ENCODE results near the gene ATP8A1. TPM values are rescaled to one million over a fixed set of nuclear protein-coding genes. Genes with fewer than 3 reads are reported as not detected.
"Not testable (repeated sequence)": the region's sequence is repeated elsewhere in the genome, so short reads cannot be mapped to it uniquely, and the experiment has no call there.

ATP8A1 gene
- total RNA-seq, 2 donors from 2014 or later, result 15.2 to 24.7 TPM

- H3K9me3 ChIP-seq, result no peaks in the 10 kb centered on the region
- TF ChIP-seq CTCF (IDR thresholded peaks at IDR 0.05), result no peak
- H3K4me3 ChIP-seq, result no peak overlapping the region
- H3K36me3 ChIP-seq, result no peaks in the 10 kb centered on the region
- H3K4me1 ChIP-seq (ENCODE audit: control insufficient read depth in 1 of 2, low read depth in 2 of 2), result no peaks in the 10 kb centered on the region
- ATAC-seq (ENCODE audit: insufficient number of reproducible peaks, low FRiP score, low read depth), result no peak
- H3K27ac ChIP-seq, result no peak overlapping the region
- DNase-seq (ENCODE audit: low spot score), result no peak
- H3K27me3 ChIP-seq (replicated peaks; ENCODE audit: insufficient read depth), result no peaks in the 10 kb centered on the region
Observed at GRCh38 chr4:42385516-42385915, 271.4 kb downstream of the ATP8A1 start.

- ATAC-seq (ENCODE audit: insufficient number of reproducible peaks, low FRiP score, low read depth) (no peak), DNase-seq (ENCODE audit: low spot score) (no peak)
- H3K4me3 ChIP-seq, result no peak overlapping the region
Observed at GRCh38 chr4:42381666-42382065, 275.2 kb downstream of the ATP8A1 start.

GRCh38 chr4:42377497-42377896 lies 279.4 kb downstream of the ATP8A1 start:
- no peak for ATAC-seq (ENCODE audit: insufficient number of reproducible peaks, low FRiP score, low read depth)
- no peak for TF ChIP-seq CTCF (IDR thresholded peaks at IDR 0.05)

More at GRCh38 chr4:42381666-42382065, 275.2 kb downstream of the ATP8A1 start:
- Histone ChIP-seq H3K36me3 (no peaks in the 10 kb centered on the region), H3K4me1 (ENCODE audit: control insufficient read depth in 1 of 2, low read depth in 2 of 2) (no peaks in the 10 kb centered on the region), H3K27ac (no peak overlapping the region), H3K9me3 (no peaks in the 10 kb centered on the region), H3K27me3 (replicated peaks; ENCODE audit: insufficient read depth) (no peaks in the 10 kb centered on the region)
- no peak for TF ChIP-seq CTCF (IDR thresholded peaks at IDR 0.05)

GRCh38 chr4:42372303-42372702 lies 284.6 kb downstream of the ATP8A1 start:
- not testable (repeated sequence) for H3K4me1 ChIP-seq (ENCODE audit: control insufficient read depth in 1 of 2, low read depth in 2 of 2); ATAC-seq (ENCODE audit: insufficient number of reproducible peaks, low FRiP score, low read depth); DNase-seq (ENCODE audit: low spot score); H3K27ac ChIP-seq; H3K36me3 ChIP-seq; H3K4me3 ChIP-seq; H3K27me3 ChIP-seq (replicated peaks; ENCODE audit: insufficient read depth); H3K9me3 ChIP-seq

More at GRCh38 chr4:42377497-42377896, 279.4 kb downstream of the ATP8A1 start:
- no peak for DNase-seq (ENCODE audit: low spot score)
- no peaks in the 10 kb centered on the region for H3K4me1 ChIP-seq (ENCODE audit: control insufficient read depth in 1 of 2, low read depth in 2 of 2)
- H3K27ac ChIP-seq, result no peak overlapping the region
- H3K4me3 ChIP-seq, result no peak overlapping the region
- no peaks in the 10 kb centered on the region for H3K9me3 ChIP-seq
- no peaks in the 10 kb centered on the region for H3K27me3 ChIP-seq (replicated peaks; ENCODE audit: insufficient read depth)
- no peaks in the 10 kb centered on the region for H3K36me3 ChIP-seq

- H3K27ac ChIP-seq, result no peak overlapping the region
- H3K4me1 ChIP-seq (ENCODE audit: control insufficient read depth in 1 of 2, low read depth in 2 of 2), result no peaks in the 10 kb centered on the region
- no peaks in the 10 kb centered on the region for H3K9me3 ChIP-seq
- H3K36me3 ChIP-seq, result no peaks in the 10 kb centered on the region
- no peak overlapping the region for H3K4me3 ChIP-seq
- DNase-seq (ENCODE audit: low spot score), result no peak
- peak; percentile 45 for TF ChIP-seq CTCF (IDR thresholded peaks at IDR 0.05)
- ATAC-seq (ENCODE audit: insufficient number of reproducible peaks, low FRiP score, low read depth), result no peak
- H3K27me3 ChIP-seq (replicated peaks; ENCODE audit: insufficient read depth), result no peaks in the 10 kb centered on the region
Observed at GRCh38 chr4:42371305-42372252, 285.3 kb downstream of the ATP8A1 start.

All from thoracic aorta (tissue), 2 donors.